HepG2 (cell line): ENCODE data around the gene VAV2. TPM values are rescaled to one million over a fixed set of nuclear protein-coding genes. Genes with fewer than 3 reads are reported as not detected.

ENCODE experiments used
- ATF2 ChIP-seq: sonication (generic); formaldehyde crosslinking; IDR thresholded peaks from 2 replicates; pipeline ENCODE4 v1.4.0; 2020; ENCODE audit warnings: missing genetic modification reagents
- FOXO4 ChIP-seq: sonication (generic); formaldehyde crosslinking; conservative IDR thresholded peaks from 2 replicates; pipeline ENCODE4 v1.8.1; 2023; ENCODE audit warnings: missing genetic modification reagents
- ISL2 ChIP-seq: sonication (generic); formaldehyde crosslinking; IDR thresholded peaks from 2 replicates; pipeline ENCODE4 v1.5.0; 2020; ENCODE audit warnings: missing genetic modification reagents
- KLF11 ChIP-seq: IDR thresholded peaks from 2 replicates; pipeline ENCODE4 v1.6.1; 2016; ENCODE audit warnings: missing compliant biosample characterization
- KLF13 ChIP-seq: sonication (generic); formaldehyde crosslinking; IDR thresholded peaks from 2 replicates; pipeline ENCODE4 v1.4.0; 2020; ENCODE audit warnings: mild to moderate bottlenecking, missing genetic modification reagents
- MED8 ChIP-seq: sonication (generic); formaldehyde crosslinking; IDR thresholded peaks from 2 replicates; pipeline ENCODE4 v1.8.1; 2023; ENCODE audit warnings: mild to moderate bottlenecking, missing genetic modification reagents; ENCODE audit not compliant: insufficient replicate concordance
- MTA3 ChIP-seq: sonication (generic); formaldehyde crosslinking; IDR thresholded peaks from 2 replicates; pipeline ENCODE4 v1.4.0; 2020; ENCODE audit warnings: missing genetic modification reagents
- MYNN ChIP-seq: sonication (generic); formaldehyde crosslinking; IDR thresholded peaks from 2 replicates; pipeline ENCODE4 v1.4.0; 2020; ENCODE audit warnings: mild to moderate bottlenecking, low read depth, missing genetic modification reagents
- NR2F6 ChIP-seq, 2 experiments: IDR thresholded peaks; 2 replicates each; pipeline ENCODE4 v1.6.1; 2016; ENCODE audit warnings: antibody characterized with exemption in 1 of 2, mild to moderate bottlenecking in 1 of 2
- RBAK ChIP-seq: sonication (generic); formaldehyde crosslinking; IDR thresholded peaks from 2 replicates; pipeline ENCODE4 v1.5.1; 2020; ENCODE audit warnings: mild to moderate bottlenecking, missing genetic modification reagents
- SIX4 ChIP-seq: sonication (generic); formaldehyde crosslinking; IDR thresholded peaks from 2 replicates; pipeline ENCODE4 v1.4.0; 2020; ENCODE audit warnings: missing genetic modification reagents
- SMAD9 ChIP-seq: sonication (generic); formaldehyde crosslinking; IDR thresholded peaks from 2 replicates; pipeline ENCODE4 v1.5.1; 2020; ENCODE audit warnings: mild to moderate bottlenecking, missing genetic modification reagents
- SMYD3 ChIP-seq: sonication (generic); formaldehyde crosslinking; IDR thresholded peaks from 2 replicates; pipeline ENCODE4 v1.8.1; 2023; ENCODE audit warnings: mild to moderate bottlenecking, missing genetic modification reagents
- SRY ChIP-seq: sonication (generic); formaldehyde crosslinking; IDR thresholded peaks from 2 replicates; pipeline ENCODE4 v1.8.0; 2022; ENCODE audit warnings: mild to moderate bottlenecking, missing genetic modification reagents
- ZNF30 ChIP-seq: sonication (generic); formaldehyde crosslinking; IDR thresholded peaks from 2 replicates; pipeline ENCODE4 v1.5.0; 2020; ENCODE audit warnings: mild to moderate bottlenecking, missing genetic modification reagents
- ZNF350 ChIP-seq: sonication (generic); formaldehyde crosslinking; IDR thresholded peaks from 2 replicates; pipeline ENCODE4 v1.4.0; 2020; ENCODE audit warnings: mild to moderate bottlenecking, low read depth, missing genetic modification reagents, borderline replicate concordance
- ZNF383 ChIP-seq: sonication (generic); formaldehyde crosslinking; IDR thresholded peaks from 2 replicates; pipeline ENCODE4 v1.4.0; 2020; ENCODE audit warnings: missing genetic modification reagents, mild to moderate bottlenecking, borderline replicate concordance
- ZNF512B ChIP-seq: sonication (generic); formaldehyde crosslinking; IDR thresholded peaks from 2 replicates; pipeline ENCODE4 v1.5.1; 2020; ENCODE audit warnings: missing genetic modification reagents, mild to moderate bottlenecking, borderline replicate concordance
- ZNF589 ChIP-seq: sonication (generic); formaldehyde crosslinking; conservative IDR thresholded peaks from 2 replicates; pipeline ENCODE4 v1.8.0; 2022; ENCODE audit warnings: mild to moderate bottlenecking, moderate library complexity, missing genetic modification reagents
- ZNF761 ChIP-seq: sonication (generic); formaldehyde crosslinking; conservative IDR thresholded peaks from 2 replicates; pipeline ENCODE4 v1.4.0; 2020; ENCODE audit warnings: mild to moderate bottlenecking, missing genetic modification reagents
- ZSCAN25 ChIP-seq: sonication (generic); formaldehyde crosslinking; IDR thresholded peaks from 2 replicates; pipeline ENCODE4 v1.8.0; 2022; ENCODE audit warnings: mild to moderate bottlenecking, missing genetic modification reagents
- polyA plus RNA-seq, 8 experiments: library from polyadenylated mRNA; depleted of rRNA in 3 of 8; stranded (reverse) in 7 of 8; unstranded in 1 of 8; fragments of >200 nt; fragmentation: Illumina TruSeq in 4 of 8; extraction: Trizol in 4 of 8; gene quantifications; 2 replicates each; pipeline versions ENCODE4 v1.2.1 to v1.2.3, GENCODE V29; 2011 to 2016; ENCODE audit warnings: low read depth in 4 of 8, missing spikeins in 1 of 8, mixed read lengths in 1 of 8; ENCODE audit not compliant: insufficient read depth in 1 of 8
- total RNA-seq, 5 experiments: library from RNA; depleted of rRNA; stranded (reverse); fragments of >200 nt; fragmentation: Illumina TruSeq; extraction: Trizol; gene quantifications; 2 replicates each; pipeline ENCODE4 v1.2.3, GENCODE V29; 2016; ENCODE audit warnings: low read depth in 1 of 5
- TF ChIP-seq, protein P1 (sequence below): IDR thresholded peaks from 2 replicates; pipeline ENCODE4 v1.6.1; 2016; ENCODE audit warnings: missing compliant biosample characterization, missing genetic modification reagents, borderline replicate concordance
- TF ChIP-seq, protein P2 (sequence below): sonication (generic); formaldehyde crosslinking; conservative IDR thresholded peaks from 2 replicates; pipeline ENCODE4 v1.5.0; 2020; ENCODE audit warnings: missing genetic modification reagents

VAV2 gene
- total and polyA plus RNA-seq, 2 of the 13 experiments (the other 11 are each of a cell fraction or from before 2014, with no cell fraction given), result 22.5 to 22.9 TPM

- TF ChIP-seq ZSCAN25 (CRISPR knock-in tag) (peak; percentile 92), SIX4 (CRISPR knock-in tag) (no peak), RBAK (CRISPR knock-in tag) (no peak), KLF11 (CRISPR knock-in tag) (no peak), SRY (CRISPR knock-in tag) (no peak), SMAD9 (CRISPR knock-in tag) (no peak), SMYD3 (CRISPR knock-in tag) (no peak), MED8 (no peak), ZNF761 (CRISPR knock-in tag) (peak; percentile 86), NR2F6 (IDR thresholded peaks at IDR 0.05) (peak; percentile 99), NR2F6 (CRISPR knock-in tag; IDR thresholded peaks at IDR 0.05) (peak; percentile 100), ZNF350 (CRISPR knock-in tag) (peak; percentile 67; the same call in 1 of the 2 replicates), ZNF589 (no peak), ZNF30 (CRISPR knock-in tag) (no peak), MTA3 (CRISPR knock-in tag) (no peak), MYNN (CRISPR knock-in tag) (no peak), ISL2 (peak; percentile 77), ZNF383 (no peak), ZNF512B (CRISPR knock-in tag) (peak; percentile 93), FOXO4 (no peak), KLF13 (CRISPR knock-in tag) (no peak), ATF2 (CRISPR knock-in tag) (peak; percentile 74; the same call in 1 of the 2 replicates)
- TF ChIP-seq, protein P1, sequence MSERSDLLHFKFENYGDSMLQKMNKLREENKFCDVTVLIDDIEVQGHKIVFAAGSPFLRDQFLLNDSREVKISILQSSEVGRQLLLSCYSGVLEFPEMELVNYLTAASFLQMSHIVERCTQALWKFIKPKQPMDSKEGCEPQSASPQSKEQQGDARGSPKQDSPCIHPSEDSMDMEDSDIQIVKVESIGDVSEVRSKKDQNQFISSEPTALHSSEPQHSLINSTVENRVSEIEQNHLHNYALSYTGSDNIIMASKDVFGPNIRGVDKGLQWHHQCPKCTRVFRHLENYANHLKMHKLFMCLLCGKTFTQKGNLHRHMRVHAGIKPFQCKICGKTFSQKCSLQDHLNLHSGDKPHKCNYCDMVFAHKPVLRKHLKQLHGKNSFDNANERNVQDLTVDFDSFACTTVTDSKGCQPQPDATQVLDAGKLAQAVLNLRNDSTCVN (CRISPR knock-in tag), result no peak
- TF ChIP-seq, protein P2, sequence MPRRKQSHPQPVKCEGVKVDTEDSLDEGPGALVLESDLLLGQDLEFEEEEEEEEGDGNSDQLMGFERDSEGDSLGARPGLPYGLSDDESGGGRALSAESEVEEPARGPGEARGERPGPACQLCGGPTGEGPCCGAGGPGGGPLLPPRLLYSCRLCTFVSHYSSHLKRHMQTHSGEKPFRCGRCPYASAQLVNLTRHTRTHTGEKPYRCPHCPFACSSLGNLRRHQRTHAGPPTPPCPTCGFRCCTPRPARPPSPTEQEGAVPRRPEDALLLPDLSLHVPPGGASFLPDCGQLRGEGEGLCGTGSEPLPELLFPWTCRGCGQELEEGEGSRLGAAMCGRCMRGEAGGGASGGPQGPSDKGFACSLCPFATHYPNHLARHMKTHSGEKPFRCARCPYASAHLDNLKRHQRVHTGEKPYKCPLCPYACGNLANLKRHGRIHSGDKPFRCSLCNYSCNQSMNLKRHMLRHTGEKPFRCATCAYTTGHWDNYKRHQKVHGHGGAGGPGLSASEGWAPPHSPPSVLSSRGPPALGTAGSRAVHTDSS (CRISPR knock-in tag), result no peak
Measured at GRCh38 chr9:133768859-133769510, 223.1 kb downstream of the VAV2 start (continued).
